AG20443 (cell line): ENCODE data around the gene CCS.
"Not testable (repeated sequence)": the region's sequence is repeated elsewhere in the genome, so short reads cannot be mapped to it uniquely, and the experiment has no call there.

Source experiments
- DNase-seq: peaks from one replicate; pipeline ENCODE4 v3.0.0; 2012; ENCODE audit warnings: low spot score, mixed read lengths

CCS gene

DNA sequence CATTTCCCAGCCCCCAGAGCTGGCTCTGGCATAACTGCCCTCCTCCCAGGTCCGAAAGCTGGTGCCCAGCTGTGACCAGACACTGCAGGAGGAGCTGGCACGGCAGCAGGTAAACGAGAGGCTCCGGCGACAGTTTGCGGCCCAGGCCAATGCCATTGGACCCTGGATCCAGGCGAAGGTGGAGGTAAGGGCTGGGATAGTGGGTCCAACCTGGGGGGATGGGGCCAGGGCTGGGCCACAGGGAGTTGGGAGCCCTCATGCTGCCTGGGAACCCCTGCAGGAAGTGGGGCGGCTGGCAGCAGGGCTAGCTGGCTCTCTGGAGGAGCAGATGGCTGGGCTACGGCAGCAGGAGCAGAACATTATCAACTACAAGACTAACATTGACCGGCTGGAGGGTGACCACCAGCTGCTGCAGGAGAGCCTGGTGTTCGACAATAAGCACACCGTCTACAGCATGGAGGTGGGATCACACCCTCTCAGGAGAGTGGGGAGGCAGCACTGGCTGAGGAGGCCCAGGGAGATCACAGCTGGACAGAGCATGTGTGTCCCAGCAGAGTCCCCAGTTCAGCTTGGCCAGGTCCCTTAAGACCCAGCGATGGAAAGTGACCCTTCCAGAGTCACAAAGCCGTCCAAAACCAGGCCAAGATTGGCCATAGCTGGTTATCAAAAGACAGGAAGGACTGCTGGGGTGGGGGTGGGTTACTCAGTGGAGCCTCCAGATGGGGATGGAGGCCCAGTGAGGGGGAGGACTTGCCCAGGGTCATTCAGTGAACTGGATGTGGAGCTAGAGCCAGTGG, 31.6 kb upstream of the CCS start:
- DNase-seq = no peak

- no peak for DNase-seq
Observed at GRCh38 chr11:66561975-66562248, 31.1 kb upstream of the CCS start.

DNA sequence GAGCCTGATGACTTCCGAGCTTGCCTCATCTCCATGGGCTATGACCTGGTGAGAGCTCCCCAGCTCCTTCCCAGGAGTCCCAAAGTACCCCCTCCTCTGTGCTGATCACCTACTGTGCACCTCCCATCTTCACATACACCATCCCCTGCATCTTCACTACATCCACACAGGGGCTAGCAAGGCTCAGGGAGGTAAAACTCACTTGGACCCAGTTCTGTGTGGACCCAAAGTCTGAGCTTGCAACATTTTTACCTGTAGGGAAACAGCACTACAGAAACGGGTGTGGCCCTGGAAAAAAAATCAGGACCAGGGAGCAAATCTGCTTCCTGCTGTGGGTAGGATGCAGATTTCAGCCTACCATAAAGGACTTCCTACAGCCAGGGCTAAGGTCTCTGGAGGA, 30.7 kb upstream of the CCS start:
- DNase-seq = no peak

GRCh38 chr11:66562907-66563583, 29.9 kb upstream of the CCS start:
- DNase-seq = no peak

- DNase-seq = no peak
Observed at GRCh38 chr11:66563832-66564231, 29.2 kb upstream of the CCS start.

DNA sequence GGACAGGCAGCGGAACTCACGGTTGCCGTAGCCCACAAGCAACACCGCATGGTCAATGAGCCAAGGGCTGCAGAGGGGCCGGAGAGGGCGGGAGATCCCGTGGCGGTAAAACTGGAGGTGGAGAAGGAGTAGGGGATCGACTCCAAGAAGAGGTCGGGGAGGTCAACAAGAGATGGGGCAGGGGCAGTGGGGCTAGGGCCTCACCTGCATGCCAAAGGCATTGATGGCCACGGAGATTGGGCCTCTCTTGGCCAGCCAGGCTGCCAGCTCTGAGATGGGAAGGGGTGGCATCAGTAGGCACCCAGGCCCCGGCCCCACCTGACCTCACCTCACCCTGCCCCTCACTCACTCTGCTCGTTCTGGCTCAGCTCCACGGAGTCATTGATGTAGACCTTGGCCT, 28.4 kb upstream of the CCS start:
- DNase-seq = no peak

DNA sequence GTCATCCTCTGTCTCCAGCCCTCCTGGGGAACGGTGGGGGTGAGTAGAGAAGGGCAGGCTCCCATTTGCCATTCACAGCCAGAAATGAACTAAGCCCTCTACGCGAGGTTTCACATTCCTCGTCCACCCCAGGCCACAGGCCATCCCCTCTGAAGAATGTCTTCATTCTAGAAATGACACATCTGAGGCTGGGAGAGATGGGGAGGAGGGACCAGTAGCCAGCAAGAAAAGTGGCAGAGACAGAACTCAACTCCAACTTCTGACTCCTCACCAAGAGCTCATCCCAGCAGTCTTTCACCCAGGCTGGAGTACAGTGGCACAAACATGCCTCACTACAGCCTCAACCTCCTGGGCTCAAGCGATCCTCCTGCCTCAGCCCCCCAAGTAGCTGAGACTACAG, 28.0 kb upstream of the CCS start:
- no peak for DNase-seq

DNA sequence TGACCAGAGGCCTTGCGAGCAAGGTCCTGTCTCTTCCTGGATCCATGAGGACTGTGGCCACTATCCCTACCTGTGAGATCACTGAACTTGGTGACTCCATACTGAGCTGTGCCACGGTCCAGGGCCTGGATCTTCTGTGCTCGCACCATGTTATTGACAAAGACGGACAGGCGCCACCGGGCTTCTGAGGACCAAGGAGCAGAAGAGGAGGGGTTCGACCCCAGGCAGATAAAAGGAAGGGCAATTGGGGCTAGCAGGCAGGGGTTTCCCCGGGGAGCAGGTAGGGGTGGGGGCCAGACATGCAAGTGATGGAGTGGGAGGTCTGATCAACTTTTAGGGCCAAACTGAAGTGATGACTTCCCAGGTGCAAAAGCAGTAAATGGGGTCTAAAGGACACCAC, 26.8 kb upstream of the CCS start:
- DNase-seq = no peak

- DNase-seq = no peak
Observed at GRCh38 chr11:66567787-66568123, 25.2 kb upstream of the CCS start.

- DNase-seq = peak; percentile 98
Observed at GRCh38 chr11:66568124-66568916, 24.7 kb upstream of the CCS start, which contains the start of gene CTSF. CTSF (minus strand) TSS chr11:66568606; CDS start chr11:66568486, 120 bp downstream.

GRCh38 chr11:66569076-66569475, 23.9 kb upstream of the CCS start:
- DNase-seq = no peak

- no peak for DNase-seq
Observed at GRCh38 chr11:66570079-66570849, 22.7 kb upstream of the CCS start.

DNA sequence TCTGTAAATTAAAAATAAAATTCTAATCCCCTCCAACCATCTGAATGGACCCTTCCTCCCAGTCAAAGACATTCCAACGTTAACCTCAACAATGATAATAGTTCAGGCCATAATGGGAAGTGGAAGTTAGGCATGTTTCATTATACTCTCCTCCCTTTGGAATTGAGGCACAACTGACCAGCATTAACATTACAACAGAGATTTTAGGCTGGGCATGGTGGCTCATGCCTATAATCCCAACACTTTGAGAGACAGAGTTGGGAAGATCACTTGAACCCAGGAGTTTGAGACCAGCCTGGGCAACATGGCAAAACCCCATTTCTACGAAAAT, 22.2 kb upstream of the CCS start:
- DNase-seq = no peak

- DNase-seq = peak; percentile 93
Observed at GRCh38 chr11:66579017-66579606, 13.9 kb upstream of the CCS start.

DNA sequence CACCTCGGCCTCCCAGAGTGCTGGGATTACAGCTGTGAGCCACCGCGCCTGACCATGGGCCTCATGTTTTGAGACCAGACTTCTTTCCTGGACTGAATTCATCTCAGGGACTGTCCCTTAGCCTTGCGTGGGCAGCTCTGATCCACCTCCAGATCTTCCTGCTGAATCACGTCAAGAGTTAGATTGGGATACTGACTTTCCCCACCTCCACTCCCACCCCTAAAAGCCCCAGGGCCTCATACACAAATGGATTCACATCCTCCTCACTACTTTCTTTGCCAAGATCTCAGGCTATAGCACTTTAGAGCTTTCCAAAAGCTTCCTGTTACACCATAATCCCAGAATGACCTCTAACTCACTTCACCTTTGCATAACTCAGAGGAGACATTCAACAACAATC, 12.2 kb upstream of the CCS start:
- DNase-seq = no peak

DNA sequence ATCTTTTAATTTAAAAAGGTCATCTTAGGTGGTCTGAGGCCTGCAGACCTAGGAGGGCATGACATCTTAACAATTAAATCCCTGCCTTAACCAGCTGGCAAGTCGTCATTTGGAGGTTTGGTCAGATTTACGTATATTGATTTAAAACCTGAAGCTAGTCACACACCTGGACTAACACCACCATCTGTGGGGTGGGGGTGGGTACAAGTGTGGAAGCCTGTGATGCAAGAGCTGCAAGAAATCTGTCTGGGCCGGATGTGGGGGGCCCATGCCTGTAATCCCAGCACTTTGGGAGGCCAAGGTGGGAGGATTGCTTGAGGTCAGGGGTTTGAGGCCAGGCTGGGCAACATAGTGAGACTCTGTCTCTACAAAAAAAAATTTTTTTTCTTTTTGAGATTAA, 11.7 kb upstream of the CCS start:
- no peak for DNase-seq

- DNase-seq = not testable (repeated sequence)
Observed at GRCh38 chr11:66582565-66583147, 10.3 kb upstream of the CCS start.

- DNase-seq = not testable (repeated sequence)
Observed at GRCh38 chr11:66585447-66585846, 7.5 kb upstream of the CCS start.

- no peak for DNase-seq
Observed at GRCh38 chr11:66586136-66586535, 6.8 kb upstream of the CCS start.

DNA sequence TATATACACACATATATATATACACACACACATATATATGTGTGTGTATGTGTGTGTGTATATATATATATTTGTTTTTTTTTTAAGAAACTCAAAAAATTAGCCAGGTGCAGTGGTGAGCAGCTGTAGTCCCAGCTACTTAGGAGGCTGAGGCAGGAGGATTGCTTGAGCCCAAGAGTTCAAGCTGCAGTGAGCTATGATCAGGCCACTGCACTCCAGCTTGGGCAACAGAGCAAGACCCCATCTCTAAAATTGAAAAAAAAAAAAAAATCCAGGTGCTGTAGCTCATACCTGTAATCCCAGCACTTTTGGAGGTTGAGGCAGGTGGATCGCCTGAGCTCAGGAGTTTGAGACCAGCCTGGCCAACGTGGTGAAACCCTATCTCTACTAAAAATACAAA, 3.7 kb upstream of the CCS start:
- DNase-seq = not testable (repeated sequence)

- DNase-seq = no peak
Observed at GRCh38 chr11:66589996-66590675, 2.8 kb upstream of the CCS start.
